Stimulated activated naive CD4-positive, alpha-beta T cell (primary cell): Measurements from ENCODE around the gene CACNG7.

Experiments
- DNase-seq, 6 experiments: peaks; one replicate each; lab custom pipeline; 2025; lab: John Stamatoyannopoulos, UW

The CACNG7 gene

GRCh38 chr19:53951947-53952346 lies 42.9 kb downstream of the CACNG7 start:
- DNase-seq = no peak

GRCh38 chr19:53953383-53953782 lies 44.3 kb downstream of the CACNG7 start:
- DNase-seq = no peak

- no peak for DNase-seq
Measured at GRCh38 chr19:53957448-53958167, 48.5 kb downstream of the CACNG7 start.

GRCh38 chr19:53958168-53958571 lies 49.1 kb downstream of the CACNG7 start:
- DNase-seq = no peak

GRCh38 chr19:53958823-53959757 lies 50.0 kb downstream of the CACNG7 start:
- no peak for DNase-seq

- DNase-seq = no peak
Measured at GRCh38 chr19:53960187-53960586, 51.1 kb downstream of the CACNG7 start.

GRCh38 chr19:53960886-53961285 lies 51.8 kb downstream of the CACNG7 start:
- no peak for DNase-seq

- no peak for DNase-seq
Measured at GRCh38 chr19:53961523-53962356, 52.7 kb downstream of the CACNG7 start.

GRCh38 chr19:53962887-53963431 lies 53.9 kb downstream of the CACNG7 start, which contains the start of gene CACNG8:
CACNG8 (plus strand) TSS chr19:53962937.
- no peak for DNase-seq

- no peak for DNase-seq
Measured at GRCh38 chr19:53965091-53965490, 56.0 kb downstream of the CACNG7 start.

- no peak for DNase-seq
Measured at GRCh38 chr19:53966931-53967330, 57.9 kb downstream of the CACNG7 start.

GRCh38 chr19:53969366-53969765 lies 60.3 kb downstream of the CACNG7 start:
- no peak for DNase-seq

- DNase-seq = no peak
Measured at GRCh38 chr19:53971673-53972072, 62.6 kb downstream of the CACNG7 start.

GRCh38 chr19:53977429-53977990 lies 68.4 kb downstream of the CACNG7 start:
- peak; percentile 24 to 61 (median 41) for DNase-seq

- DNase-seq = peak in 3 of 6 experiments; percentile 15 to 18 (median 16)
Measured at GRCh38 chr19:53977991-53978731, 69.1 kb downstream of the CACNG7 start.

- no peak for DNase-seq
Measured at GRCh38 chr19:53978975-53979801, 70.1 kb downstream of the CACNG7 start.

- no peak for DNase-seq
Measured at GRCh38 chr19:53980539-53981375, 71.7 kb downstream of the CACNG7 start.

GRCh38 chr19:53981376-53981951 lies 72.4 kb downstream of the CACNG7 start:
- DNase-seq = no peak
